Activated CD8-positive, alpha-beta memory T cell treated with anti-CD3 and anti-CD28 coated beads for 4 hours (primary cell): ENCODE measurements around the gene PRDM16.

Experiments
- DNase-seq, 2 donors: peaks; one replicate each; pipeline ENCODE4 v3.0.0-alpha.2; 2020; ENCODE audit warnings: low read depth in 2 of 2

Gene PRDM16

DNA sequence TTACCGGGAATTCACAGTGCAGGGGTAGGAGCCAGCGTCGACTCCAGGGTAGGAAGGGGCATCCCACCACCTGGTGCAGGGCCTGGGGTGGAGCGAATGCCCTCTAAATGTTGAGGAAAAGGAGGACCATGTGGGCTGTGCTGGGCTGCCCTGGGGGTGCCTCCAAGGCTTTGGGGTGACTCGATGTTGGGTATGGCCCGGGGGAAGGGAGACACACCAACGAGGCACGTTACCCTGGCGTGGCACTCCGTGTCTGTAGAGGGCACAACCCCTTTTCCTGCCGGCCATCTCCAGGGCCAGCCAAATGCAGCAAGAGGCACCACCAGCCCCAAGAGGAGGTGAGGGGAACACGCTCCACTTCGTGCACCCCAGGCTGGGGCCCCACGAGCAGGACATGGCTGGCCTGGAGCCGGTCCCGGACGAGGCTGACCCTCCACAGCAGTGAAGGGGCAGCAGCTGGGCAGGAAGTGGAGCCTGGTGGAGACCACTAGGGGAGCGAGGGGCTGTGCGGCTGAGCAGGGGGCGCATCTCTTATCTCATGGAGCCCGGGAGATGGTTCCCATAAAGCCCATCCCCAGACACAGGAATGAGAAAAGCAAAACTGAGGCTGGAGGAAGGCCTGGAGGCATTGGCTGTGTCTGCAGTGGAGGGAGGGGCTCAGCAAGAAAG, 36.5 kb upstream of the PRDM16 start:
- DNase-seq = no peak

DNA sequence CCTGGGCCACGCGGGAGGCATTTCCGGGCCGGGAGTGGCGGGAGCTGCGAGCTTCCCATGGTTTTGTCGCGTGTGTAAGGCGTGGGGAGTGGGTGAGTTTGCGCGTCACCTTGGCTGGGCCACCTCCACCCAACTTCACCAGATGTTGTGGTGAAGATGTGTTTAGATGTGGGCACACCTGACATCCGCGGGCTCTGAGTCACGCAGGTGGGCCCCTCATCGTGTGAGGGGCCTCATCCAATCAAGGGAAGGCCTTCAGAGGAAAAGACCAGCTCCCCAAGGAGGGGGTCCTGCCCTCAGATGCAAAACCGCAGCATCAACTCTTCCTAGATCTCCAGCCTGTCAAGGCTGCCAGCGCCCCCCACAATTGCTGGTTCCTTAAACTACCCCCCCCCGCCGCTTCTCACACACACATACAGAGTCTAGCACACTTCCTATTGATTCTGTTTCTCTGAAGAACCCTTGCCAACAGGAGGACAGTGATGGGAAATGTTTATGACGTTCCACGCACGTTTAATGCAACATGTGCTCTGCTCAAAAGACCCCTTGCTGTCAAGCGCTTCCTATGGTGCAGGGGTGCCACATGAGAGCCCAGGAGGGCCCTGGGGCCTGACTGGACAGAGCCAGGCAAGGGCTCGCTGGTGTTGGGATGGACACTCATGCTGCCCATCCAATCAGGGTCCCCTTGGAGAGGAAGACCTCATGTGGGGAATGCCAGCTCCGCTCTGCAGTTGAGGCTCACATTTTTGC, 35.8 kb upstream of the PRDM16 start:
- DNase-seq = peak; percentile 6 to 28

DNA sequence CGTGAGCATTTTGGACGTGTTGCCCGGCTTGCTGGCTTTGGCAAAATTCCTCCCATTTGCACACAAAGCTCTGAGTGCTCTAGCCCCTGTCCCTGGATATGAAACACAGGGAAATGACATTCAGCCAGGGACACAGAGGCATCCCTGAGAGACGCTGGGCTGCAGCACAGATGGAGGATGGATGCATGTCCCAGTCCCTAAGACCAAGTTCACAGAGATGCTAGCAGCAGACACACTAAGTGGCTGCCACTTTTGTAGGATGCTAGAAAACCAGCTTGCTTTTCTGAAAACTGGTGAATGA, 35.3 kb upstream of the PRDM16 start:
- no peak for DNase-seq

DNA sequence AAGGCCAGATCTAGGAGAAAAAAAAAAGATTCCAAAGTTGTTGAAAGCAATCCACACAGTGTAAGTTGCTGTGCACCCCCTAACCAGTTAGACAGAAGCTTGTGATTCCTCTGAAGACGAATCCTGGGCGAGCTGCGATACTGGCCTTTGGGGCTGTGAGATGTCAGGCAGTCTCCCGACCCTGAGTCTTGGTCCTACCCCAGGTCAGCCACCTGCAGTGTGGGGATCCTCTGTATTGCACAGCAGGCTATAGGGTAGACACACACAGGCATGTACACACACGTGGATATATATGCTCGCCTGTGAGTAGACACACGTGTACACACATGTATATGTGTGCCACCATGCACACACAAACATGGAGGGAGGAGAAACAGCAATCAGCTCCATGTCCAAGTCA, 34.8 kb upstream of the PRDM16 start:
- DNase-seq = no peak

DNA sequence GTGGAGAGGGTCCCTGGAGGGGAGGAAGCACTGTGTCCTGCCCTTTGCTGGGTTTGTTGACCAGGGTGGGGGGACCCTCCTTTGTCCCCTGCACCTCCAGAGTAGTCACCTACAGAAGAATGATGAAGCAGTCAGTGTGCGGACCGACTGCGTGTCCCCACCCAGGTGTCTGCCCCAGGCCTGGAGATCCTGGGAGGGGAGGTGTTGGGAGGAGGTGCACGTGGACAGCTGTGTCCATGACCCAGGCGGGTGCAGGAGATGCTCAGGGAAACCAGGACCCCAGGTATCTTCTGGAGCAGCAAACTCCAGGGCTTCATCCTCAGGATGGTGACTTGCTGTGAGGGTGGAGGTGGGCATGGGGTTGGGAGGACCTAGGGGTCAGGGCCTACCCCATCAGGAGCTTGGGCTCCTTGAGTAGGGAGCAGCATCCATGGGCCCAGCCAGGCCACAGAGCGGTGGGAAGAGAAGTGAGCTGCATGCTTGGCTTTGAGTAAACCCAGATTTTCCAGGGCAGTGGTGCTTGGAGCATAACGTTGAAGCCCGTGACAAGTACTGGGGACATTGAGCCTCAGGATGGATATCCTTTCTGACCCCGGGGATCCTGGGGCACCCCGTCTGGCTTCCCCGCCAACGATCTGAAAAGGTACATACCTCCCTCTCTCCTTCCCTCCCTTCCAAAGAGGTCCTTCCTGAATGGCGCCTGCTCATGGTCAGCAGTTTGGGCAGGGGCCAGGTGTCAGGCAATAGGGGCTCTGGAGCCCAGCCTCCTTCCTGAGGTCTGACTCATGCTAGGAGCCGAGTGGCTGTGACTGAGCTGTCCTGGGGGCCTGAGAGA, 34.1 kb upstream of the PRDM16 start:
- DNase-seq = no peak

DNA sequence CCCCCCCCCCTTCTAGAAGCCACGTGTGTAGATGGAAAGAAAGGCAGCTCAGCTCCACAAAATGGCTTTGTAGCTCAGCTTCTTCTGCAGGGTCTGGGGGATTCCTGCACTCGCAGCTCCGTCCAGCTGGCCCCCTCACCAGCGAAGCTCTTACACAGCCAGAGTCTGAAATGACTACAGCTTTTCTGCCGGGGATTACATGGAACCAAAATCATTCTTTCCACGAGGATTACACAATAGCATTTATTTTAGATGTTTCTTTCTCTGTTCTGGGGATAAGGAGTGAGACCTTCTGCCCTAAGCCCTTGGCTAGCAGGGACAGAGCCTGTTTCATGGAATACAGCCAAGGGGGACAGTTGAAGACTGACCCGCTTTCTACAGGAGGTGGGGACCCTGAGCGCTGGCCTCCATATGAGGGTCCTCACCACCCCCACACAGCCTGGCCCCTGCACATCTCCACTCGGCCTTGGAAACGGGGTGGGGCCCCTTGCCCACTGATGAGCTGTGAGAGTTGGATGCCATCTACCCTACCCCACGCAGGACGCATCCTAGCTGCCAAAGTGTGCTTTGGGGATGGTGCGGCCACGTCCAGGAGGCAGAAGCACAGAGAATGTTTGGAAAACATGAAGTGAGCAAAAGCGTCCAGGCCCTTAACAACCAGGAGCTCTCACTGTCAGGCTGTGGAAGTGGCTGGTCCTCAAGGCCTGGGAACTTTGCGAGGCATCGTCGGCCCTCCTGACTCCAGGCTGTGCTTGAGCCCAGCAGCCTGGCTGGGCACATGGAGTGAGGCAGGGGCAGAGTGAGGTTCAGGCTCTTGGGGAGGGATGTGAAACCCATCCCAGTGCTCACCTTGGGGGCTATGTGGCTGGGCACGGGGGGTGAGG, 33.2 kb upstream of the PRDM16 start:
- no peak for DNase-seq

DNA sequence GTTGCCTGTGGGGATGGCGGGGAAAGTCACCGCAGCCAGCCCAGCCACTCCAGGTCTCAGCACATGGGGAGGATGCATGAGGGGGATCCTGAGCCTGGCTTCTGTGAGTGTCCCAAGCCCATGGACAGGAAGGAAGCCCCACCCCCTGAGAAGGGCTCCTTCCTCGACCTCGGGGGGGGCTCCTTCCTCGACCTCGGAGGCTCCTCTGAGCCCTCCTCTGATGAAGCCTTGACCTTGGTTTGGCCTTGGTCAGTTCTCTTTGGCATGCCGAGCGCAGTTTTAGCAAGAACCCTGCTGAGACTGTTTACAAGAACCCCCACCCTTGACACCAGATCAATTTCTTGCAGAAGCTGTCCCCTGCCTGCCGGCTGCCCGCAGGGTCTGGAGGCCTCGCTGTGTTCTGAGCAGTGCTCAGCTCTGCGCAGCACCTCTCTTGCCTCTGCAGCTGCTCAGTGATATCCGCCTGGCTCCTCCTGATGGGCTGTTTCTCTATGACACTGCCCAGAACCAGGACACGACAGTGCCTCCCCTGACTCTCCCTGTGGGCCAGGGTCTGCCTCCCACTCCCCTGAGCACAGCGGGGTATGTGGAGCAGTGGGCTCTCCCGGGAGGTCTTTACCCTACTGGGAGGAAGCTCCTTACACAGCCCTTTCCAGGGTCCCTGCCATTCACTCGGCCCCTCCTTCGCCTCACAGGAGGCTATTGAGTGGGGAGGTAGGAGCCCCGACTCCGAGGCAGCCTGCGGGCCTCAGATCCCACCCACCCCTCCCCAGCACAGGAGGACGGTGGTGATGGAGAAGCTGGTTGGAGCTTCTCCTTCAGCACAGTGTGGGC, 32.3 kb upstream of the PRDM16 start:
- no peak for DNase-seq

DNA sequence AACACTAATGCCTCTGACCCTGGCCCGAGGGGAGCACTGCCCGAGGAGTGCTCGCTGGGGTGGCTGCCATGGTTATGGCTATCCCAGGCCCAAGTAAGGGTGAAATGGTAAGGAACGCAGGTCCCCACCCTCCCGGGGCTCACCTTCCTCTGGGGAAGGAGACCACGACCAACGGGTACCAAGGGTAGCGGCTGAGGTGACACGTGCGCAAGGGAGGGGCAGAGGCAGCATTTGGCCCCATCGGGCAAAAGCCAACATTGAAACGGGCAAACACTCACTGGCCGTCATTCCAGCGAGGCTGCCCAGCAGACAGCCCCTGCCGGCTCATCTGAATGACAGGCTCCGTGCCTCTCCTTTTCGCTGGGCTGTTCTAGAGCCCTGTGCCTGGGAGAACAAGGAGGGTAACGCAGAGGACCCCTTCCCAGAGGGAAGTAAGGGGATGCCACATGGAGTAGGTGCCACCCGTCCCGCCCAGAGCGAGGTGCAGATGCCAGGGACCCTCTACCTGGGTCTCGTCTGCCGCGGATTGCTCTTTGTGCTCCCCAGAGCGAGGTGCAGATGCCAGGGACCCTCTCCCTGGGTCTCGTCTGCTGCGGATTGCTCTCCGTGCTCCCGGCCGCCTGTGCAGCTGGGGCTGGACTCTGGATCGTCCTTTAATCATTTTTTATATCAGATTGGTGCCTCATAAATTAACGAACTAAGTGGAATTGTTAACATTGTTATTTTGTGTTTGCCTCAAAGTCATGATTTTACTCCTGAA, 31.5 kb upstream of the PRDM16 start:
- DNase-seq = no peak

DNA sequence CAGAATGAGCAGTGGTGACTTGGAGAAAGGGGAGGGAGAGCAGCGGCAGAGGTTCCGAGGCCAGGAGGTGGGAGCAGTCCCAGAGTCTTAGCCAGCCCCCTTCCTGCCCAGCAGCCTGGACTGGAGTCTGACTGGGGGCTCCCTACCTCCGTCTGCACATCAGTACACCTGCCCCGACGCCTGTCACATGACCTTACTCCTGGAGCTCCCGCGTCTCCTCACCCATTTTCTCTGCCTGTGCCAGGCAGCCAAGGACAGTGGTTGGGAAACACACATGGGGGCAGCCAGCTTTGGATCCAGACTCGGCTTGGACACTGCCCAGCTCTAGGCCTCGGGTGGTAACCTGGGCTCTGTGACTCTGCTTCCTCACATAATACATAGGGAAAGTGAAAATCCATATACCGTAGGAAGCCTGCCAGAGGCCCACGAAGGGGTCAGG, 30.9 kb upstream of the PRDM16 start:
- no peak for DNase-seq

DNA sequence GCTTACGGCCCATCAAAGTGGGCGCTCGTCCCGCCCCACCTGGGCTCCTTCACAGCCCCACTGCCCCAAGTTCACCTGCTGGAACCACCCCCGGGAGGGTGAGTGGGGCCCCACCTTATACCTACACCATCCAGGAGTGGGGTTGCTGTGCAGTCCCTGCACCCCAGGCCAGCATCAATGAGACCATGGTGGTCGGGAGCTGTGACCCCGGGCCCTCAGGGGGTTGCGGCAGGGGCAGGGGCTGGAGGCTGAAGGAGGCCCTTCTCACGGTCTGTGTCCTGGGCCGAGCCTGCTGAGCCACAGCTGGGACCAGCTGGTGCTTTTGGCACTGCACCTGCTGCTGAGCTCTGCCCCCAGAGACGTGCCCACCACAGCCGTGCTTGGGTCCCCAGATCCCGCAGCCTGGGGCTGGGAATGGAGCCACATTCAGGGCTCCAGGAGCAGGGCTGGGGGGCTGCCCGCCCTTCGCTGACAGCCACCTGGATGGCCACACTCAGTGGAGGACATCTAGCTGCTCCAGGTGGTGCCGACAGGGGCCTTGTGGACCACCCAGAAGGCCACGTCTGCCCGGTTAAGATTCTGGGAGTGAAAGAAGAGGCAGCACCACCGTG, 30.3 kb upstream of the PRDM16 start:
- no peak for DNase-seq

DNA sequence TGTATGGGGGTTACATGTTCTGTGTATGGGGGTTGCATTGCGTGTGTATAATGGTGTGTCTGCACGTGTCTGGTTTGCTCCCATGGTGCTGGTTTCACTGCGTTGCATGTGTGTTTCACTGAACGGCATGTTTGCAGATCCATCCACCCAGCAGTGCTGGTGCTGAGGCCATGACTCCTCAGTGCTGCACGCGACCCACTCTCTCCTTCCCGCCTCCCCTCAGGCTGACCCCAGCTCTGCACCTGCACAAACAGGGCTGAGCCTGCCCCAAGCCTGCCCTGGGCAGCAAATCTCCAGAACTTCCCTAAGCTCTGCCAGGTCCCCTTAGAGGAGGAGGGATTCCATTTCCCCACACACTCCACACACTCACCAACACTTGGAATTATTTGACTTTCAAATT, 29.0 kb upstream of the PRDM16 start:
- no peak for DNase-seq

DNA sequence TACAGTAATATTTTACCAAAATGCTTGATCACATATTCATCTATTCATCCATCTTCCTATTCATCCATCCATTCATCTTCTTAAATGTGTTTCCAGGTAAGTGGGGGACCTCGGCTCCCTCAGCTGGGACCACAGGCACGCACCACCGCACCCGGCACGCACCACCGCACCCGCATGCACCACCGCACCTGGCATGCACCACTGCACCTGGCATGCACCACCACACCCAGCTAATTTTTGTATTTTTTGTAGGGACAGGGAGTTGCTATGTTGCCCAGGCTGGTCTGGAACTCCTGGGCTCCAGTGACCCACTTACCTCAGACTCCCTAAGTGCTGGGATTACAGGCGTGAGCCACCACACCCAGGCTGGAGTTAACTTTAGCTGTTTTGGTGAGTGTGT, 26.5 kb upstream of the PRDM16 start:
- no peak for DNase-seq

DNA sequence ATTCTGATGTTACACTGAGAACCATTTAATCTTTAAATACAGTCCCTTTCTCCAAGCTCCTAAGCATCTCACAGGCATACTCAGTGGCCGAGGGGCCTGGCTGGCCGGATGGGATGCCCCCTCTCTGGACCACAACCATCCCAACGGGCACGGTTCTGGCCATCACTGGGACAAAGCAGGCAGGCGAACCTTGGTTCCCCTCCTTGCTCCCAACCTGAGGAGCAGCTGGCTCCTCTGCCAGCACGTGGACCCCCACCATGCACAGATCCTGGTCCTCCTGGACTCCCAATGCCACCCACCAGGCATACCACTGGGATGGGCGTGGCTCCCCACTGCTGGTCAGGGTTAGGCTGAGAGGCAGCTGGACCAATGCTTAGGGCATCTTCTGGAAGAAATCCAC, 19.8 kb upstream of the PRDM16 start:
- DNase-seq = no peak

DNA sequence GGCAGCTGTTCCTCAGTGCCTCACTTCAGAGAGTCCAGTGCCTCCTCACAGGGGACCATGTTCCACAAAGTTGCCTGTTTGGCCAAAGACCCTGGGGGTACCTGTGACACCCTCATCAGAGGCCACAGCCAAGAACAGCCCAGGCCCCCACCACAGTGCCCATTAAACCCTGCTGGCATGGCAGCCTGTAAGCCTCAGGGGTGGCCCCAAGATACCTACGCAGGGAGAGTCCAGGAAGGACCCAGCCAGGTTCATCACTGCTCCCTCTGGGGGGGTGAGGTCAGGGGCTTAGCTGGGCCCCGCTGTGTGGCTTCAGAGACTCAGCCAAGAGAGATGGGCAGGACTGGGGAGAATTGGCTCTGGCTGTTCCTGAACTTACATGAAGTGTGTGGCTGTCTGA, 19.1 kb upstream of the PRDM16 start:
- no peak for DNase-seq

DNA sequence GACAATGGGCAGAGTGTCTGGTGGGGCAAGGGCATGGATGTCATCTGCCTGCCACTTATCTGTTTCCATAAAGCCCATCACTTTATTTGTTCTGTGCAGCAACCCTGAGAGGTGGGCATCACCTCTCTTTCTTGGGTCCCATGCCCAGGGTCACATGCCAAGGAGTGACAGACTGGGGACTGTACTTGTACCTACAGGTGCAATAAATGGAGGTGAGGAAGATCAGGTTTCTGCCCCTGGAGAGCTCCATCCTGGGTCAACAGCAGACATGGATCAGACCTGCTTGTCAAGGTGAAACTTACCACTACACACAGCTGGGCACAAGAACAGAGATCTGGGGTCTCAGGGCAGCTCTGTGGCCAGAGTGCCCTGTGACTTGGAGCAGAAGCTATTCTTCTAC, 18.4 kb upstream of the PRDM16 start:
- DNase-seq = no peak

DNA sequence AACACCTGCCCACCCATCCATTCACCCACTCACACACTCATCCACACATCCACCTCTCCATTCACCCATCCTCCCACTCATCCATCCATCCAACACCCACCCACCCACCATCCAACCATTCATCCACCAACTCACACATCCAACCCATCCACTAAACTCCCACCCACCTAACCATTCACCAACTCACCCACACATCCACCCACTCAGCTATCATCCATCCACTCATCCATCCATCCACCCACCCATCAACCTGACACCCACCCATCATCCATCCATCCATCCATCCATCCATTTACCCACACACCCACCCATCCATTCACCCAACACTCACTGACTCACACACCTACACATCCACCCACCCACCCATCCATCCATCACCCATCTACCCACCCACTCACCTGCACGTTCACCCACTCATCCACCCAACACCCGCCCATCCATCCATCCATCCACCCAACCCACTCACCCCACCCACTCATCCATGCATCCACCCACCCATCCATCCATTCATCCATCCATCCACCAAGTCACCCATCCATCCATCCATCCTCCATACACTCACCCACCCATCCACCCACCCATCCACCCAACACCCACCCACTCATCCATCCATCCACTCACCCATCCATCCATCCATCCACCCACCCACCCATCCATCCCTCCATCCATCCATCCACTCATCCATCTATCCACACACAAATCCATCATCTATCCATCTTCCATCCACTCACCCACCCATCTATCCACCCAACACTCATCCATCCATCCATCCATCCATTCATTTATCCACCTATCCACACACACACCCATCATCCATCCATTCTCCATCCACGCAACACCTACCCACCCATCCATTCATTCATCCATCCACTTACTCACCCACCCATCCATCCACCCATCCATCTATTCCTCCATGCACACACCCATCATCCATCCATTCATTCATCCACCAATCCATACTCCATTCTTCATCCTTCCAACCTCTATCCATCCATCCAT, 17.4 kb upstream of the PRDM16 start:
- no peak for DNase-seq

DNA sequence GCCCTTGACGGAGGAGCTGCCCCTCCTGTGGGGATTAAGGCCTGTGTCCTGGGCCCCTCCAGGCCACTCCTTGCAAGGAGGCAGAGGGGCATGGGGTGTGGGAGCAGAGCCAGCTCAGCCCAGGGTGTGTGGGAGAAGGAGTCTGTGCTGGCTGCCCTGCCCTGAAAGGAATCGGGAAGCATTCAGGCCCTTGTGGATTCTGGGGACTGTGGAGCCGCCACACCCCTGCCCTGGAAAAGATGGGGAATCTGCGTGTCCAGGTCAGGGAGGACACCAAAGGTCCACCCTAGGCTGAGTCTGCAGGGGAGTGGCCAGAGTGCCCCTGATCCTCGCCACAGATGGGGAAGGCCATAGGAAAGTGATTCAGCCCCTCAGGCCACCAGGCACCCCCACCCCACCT, 16.5 kb upstream of the PRDM16 start:
- no peak for DNase-seq

DNA sequence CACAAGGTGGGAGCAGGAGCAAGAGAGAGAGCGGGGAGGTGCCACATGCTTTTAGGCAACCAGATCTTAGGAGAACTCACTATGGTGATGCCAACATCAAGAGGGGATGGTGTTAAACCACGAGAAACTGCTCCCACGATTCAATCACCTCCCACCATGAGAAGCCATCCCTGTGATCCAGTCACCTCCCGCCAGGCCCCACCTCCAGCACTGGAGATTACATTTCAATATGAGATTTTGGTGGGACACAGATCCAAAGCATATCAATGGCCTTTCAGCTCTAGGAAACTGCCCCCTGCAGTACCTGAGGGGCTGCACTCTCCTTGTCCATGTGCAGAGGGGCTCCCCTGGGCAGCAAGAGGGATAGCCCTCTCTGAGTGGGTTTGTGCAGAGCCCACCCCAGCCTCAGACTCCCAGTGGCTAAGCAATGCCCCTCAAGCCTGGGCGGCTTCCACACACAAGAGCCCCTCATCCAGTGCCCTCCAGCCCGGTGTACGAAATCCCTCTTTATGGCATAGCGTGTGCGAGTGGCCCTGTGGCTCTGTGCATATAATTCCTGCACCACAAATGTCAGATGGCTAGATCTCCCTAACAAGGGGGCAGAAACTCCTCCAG, 15.5 kb upstream of the PRDM16 start:
- DNase-seq = no peak
